Embryonic facial prominence (tissue), 1 donor: Measurements from ENCODE around the gene LDLRAD3.
"Not testable (repeated sequence)": the region's sequence is repeated elsewhere in the genome, so short reads cannot be mapped to it uniquely, and the experiment has no call there.

Source experiments
- DNase-seq: peaks from one replicate; pipeline ENCODE4 v3.0.0-alpha.2; 2016; ENCODE audit errors: extremely low spot score

Gene LDLRAD3

DNA sequence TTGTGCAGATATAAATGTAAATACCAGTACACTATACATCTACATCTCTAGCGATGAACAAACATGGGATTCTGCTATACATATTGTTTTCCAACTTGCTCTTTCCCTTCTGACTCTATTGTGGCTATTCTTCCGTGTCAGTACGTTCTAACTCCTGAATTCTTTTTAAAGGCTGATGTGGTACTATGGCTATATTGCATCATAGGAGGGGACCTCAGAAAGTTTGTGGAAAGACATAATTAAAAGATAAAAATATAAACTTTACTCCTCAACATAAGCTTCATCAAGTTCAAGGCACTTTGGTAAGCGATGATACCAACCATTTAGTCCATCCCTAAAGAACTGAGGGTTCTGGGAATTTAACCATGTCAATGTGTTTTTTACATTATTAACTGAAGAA is 72.8 kb downstream of the LDLRAD3 start:
- no peak for DNase-seq

DNA sequence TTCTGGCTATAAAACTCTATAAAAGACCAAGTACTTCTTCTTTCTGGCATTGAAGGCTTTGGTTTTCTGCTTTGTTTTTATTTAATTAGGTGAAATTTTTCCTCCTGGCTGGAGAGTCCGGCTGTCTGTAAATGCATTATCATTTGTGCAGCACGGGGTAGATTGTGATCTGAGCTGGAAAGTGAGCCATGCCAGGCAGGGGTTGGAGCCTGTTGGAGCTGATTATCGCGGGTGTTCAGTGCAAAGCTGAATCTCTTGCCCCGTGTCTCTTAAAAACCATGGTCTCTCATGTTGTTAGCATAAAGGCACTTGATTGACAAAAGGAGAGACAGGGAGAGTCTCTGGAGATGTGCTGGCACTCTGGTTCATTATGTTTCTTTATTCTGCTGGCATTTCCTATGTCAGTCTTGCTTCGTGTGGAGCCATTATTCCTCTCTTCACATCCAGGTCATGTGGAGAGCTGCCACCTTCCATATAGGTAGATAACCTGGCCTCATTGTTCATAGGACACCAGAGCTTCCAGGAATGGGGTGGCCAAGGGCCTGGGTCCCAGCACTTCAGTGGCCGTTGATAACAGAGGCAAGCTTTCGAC is 75.2 kb downstream of the LDLRAD3 start:
- DNase-seq, result no peak

DNA sequence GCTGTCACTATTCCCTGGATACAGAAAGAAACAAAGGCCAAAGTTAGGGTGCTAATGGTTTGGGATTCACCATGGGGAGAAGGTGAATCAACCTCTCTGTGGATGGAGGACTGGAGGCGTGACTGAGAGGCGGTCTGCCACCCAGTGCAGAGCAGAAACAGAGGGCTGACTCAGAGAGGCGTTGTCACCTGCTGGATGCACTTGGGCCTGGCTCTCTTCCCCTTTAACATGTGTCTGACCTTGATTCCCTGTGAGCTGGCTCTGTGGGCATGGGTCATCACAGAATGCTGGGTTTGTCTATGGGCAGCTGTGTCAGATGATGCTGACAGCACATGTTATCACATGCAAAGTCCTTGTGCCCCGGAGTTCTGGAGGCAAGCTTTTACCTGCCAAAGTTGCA is 75.9 kb downstream of the LDLRAD3 start:
- DNase-seq, result no peak

DNA sequence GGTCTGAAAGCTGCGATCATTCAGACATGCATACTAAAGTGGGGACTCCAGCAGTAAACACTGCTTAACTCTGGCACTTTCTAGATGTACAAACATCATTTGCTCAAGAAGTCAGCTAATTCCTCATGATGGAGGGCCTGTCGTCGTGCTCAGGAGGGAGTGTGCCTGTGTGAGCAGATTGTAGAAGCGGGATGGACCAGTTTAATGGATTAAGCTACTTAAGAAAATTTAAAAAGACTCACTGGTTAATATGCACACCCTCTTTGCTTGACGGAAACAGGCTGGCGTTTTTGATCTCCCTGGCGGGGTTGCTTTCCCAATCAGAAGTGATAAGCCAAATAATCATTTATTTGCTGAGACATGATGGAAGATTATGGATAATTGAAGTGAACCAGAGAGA is 79.0 kb downstream of the LDLRAD3 start:
- no peak for DNase-seq

DNA sequence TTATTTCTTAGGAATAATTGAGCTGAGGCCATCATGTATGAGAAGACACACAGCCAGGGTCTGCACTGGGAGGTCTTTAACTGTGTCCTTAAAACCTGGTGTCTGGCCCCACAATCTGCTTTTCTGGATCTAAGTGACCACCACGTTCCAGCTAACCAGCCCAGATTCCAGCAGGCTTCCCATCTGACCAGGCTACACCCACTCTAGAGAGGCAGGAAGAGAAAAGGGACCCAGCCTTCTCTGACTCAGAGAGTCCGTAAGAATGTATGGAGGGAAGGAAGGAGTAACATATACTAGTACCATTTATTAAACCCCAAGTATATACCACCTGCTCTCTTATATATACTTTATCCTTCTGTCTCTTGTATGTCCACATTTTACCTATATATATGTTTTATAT is 80.1 kb downstream of the LDLRAD3 start:
- no peak for DNase-seq

DNA sequence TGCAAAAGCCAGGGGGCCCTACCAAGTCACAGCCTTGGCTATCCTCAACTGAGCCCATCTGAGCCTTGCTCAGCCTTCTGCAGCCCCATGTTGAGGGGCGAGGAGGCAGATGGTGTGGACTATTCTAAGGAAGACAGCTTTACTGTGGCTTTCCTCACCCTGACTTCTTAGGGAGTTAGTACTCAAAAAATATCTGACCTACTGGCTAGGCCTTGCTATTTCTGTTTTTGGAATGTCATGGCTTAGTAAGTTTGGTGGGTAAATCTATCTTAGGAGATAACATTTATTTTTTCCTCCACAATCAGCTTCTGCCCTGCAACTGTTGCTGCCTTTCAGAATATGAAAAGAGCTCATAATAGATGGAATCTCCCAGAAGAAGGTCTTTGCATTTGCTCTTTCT is 80.9 kb downstream of the LDLRAD3 start:
- no peak for DNase-seq

DNA sequence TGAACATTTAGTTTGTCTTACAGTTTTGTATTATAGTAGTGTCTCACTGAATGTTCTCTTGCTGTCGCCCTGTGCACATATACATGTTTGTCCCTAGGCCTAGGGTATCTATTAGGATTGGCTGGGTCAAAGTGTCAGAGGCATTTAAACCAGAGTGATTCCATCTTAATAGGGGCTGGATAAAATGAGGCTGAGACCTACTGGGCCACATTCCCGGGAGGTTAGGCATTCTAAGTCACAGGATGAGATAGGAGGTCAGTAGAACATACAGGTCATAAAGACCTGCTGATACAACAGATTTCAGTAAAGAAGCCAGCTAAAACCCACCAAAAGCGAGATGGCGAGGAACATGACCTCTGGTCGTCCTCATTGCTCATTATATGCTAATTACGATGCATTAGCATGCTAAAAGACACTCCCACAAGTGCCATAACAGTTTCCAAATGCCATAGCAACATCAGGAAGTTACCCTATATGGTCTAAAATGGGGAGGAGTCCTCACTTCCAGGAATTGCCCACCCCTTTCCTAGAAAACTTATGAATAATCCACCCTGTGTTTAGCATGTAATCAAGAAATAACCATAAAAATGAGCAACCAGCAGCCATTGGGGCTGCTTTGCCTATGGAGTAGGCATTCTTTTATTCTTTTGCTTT is 82.6 kb downstream of the LDLRAD3 start:
- DNase-seq, result no peak

DNA sequence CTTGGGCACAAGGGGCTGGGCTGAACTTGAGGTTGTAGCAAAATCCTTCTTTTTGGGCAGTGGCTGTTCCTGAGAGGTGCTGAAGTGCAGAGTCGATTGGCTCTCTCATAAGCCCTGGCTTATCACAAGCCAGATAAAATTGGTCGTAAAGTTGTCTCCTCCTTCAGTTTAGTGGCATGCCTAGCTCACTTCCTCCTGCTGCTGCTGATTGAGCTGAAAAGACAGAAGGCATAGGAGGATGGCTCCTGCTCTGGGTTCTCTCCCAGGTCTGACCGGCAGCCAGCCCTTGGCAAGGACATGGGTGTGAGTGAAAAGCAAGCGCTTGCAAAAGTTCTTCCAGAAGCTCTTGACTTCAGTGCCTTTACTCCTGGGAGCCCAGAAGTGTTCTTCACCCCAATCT is 83.9 kb downstream of the LDLRAD3 start:
- DNase-seq, result no peak

DNA sequence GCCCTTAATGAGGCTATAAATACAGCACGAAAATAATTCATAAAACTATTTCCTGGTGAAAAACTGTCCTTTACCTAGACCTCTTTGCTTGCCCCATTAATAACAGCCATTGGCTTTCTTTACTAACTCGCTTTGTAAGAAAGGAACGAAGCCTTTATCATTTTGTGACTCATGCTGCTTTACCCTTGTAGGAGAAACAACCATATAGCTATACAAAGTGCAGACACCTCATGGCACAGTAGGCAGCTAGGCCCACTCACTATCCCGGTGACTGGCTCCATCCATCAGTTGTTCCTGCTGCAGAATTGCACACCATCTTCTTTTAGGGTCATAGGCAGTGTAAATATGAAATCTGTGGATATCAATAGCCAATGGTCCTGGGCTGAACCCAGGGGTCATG is 85.8 kb downstream of the LDLRAD3 start:
- no peak for DNase-seq

DNA sequence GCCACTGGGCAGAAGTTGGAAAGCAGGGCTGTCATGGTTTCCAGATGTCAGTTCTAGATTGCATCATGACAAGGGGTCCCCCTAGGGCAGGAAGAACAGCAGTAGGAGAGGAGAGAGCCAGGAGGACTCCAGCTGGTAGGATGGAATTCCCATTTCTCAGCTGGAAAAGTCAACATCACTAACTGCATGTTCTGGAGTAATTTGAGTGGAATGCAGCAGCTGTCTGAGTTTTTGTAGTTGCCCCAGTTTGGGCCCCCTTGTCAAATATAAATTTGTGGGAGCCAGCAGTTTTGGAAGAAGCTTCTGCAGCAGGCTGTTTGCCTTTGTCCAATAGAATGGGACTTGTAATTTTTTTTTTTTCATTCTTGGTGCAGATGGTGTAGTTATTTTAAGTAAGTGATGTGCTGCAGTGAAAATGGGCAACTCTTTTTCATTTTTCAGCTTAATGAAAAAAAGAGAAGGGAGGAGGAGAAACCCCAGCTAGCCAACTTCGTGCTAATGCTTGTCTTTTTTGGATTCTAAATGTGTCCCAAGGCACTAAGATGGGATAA is 86.9 kb downstream of the LDLRAD3 start:
- no peak for DNase-seq

DNA sequence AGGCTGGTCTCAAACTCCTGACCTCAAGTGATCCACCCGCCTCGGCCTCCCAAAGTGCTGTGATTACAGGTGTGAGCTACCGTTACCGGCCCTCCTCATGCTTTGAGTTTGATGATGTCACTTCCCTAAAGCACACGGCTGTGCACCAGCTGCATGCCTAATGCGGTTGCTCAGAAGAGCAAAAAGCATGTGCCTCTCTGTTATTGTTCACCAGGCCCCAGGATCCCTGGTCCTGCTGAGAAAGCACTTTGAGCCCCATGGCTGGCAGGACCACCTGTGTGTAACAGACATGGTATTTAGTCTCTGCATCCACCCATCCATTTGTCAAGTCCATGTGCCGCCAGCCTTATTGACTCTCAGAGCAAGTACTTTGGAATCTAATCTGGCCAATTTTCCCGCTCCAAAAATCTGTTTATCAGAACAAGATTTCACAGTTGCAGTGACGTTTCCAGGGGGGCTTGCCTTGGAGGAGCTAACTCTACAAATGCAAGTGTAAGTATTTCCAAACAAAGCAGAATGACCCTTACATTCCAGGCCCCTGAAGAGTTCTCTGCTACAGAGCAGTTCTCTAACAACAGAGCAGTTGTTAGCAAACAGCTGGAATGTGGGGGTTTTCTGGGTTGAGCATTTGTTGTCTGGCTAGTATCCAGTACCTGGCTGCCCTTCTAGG is 89.4 kb downstream of the LDLRAD3 start:
- no peak for DNase-seq

DNA sequence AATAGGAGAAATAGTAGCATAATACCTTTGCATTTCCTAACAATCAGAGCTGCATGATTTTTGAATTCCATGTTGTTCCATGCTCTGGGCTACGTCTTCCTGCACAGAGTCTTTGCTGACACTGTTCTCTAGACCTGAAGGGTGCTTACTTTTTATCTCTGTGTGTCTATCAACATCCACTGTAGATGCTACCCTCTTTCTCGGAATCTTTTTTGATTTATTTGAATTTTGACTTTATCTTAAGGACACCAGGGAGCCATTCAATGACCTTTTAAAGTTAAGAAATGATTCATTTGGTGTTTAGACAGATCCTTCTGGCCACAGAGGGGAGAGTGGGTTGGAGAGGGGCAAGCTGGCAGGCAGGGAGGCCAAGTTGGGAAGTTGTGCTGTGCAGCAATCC is 90.1 kb downstream of the LDLRAD3 start:
- DNase-seq, result no peak

DNA sequence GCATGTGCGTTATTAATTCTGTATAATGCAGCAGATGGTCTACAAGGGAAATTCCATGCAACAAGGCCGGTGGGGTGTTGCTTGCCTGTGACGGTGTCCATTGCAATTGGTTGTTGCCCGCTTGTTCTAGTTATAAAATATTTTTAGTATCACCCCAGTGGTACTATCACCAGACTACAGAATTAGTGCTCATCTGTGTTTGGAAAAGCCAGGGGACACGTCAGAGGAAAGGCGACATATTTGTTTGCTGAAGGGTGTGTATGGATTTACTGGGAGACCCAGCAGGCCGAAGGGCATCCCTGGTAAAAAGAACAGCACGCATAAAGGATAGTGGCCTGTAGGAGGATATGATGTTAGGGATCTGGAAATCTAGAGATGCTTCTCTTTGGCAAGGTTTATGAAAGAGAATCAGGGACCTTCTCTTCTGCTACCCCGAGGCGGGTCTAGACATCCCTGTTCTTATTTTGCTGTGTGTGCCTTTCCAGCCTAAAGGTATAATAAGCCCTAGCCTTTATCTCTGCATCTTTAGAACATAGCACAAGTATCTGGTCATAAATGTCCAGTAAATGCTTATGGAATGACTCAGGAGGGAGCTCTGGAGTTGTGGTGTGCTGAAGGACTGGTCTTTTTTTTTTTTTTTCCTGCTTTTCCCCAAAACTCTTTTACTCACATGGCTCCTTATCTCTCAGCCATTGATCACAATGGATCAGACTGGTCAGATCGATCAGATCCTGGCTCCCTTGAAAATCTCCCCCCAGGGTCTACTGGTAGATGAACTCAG is 90.9 kb downstream of the LDLRAD3 start:
- DNase-seq, result no peak

DNA sequence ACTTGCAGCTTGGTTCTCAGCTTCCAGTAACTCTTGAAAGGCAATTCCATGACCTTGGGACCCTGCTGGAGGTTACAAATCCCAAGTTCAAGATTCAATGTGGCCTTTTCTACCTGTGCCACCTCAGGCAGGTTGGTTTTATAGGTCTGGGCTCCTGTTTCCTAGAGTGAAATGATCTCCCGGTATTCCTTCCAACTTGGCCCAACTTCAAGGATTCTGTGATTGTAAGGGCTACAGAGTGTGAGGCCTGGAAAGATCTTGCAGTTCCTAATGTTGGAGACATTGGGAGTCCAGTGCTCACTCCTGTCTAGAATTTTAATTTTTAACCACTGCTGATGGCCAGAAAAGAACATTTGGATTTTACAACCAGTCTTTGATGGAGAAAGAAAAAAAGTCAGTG is 91.6 kb downstream of the LDLRAD3 start:
- no peak for DNase-seq

DNA sequence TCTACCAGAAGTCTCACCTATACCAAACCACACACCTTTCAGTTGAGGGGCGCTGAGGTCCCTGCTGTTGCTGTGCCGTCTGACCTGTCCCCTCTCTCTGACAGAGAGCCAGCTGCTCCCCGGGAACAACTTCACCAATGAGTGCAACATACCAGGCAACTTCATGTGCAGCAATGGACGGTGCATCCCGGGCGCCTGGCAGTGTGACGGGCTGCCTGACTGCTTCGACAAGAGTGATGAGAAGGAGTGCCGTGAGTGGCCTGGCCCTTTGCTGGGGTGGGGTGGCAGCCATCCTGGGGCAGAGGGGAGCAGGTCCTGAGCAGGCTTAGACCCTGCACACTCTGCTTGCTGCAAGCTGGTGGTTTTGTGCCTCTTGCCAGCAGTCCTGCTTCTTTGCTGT is 92.1 kb downstream of the LDLRAD3 start:
- no peak for DNase-seq

DNA sequence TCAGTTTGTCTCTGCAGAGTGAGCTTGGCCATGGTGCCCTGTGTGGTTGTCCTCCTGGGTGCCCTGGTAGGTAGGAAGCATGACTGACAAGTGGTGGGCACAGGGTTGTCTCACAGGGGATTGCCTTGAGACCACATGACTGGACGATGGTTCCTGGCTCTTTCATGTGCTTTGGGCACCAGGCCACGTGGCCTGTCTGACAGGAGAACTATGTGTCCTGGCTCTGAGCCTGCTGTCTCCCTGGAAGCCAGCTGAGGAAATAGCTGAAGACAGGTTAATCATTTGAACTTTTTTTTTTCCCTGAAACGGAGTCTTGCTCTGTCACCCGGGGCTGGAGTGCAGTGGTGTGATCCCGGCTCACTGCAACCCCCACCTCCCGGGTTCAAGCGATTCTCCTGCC is 93.2 kb downstream of the LDLRAD3 start:
- DNase-seq, result no peak

DNA sequence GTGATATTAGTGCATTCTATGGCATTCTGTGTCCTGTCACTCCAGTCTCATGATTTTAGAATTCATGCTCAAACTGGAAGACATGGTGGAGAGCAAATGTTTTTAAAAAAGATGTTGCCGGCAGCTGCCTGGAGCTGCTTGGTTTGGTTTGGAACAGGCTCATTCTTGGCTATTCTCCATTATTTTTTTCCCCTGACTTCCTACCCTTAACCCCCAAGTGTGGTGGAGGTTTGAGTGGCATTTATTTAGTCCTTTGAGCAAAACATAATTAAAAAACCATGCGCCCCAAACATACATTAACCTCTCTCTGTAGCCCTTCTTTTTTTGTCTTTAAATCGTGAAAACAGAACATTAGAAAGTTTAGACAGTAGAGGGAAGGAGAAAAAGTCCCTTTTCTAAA is 94.7 kb downstream of the LDLRAD3 start:
- no peak for DNase-seq

DNA sequence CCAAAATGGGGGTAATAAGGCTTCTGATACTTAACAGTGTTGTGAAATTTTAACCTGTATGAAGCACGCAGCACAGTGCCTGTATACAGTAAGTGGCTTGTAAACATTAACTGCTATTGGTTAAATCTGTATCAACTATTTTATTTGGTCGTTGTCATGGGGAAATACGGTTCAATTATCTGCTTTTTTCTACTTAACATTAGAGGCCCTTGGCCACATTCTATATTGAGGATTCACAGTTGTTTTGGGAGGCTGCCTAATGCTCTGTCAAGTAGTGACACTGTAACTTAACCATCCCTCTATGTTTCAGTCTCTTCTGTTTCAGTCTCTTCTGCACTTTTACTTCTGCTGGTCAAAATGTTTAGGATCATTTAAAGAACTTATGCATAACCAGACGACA is 95.6 kb downstream of the LDLRAD3 start:
- no peak for DNase-seq

DNA sequence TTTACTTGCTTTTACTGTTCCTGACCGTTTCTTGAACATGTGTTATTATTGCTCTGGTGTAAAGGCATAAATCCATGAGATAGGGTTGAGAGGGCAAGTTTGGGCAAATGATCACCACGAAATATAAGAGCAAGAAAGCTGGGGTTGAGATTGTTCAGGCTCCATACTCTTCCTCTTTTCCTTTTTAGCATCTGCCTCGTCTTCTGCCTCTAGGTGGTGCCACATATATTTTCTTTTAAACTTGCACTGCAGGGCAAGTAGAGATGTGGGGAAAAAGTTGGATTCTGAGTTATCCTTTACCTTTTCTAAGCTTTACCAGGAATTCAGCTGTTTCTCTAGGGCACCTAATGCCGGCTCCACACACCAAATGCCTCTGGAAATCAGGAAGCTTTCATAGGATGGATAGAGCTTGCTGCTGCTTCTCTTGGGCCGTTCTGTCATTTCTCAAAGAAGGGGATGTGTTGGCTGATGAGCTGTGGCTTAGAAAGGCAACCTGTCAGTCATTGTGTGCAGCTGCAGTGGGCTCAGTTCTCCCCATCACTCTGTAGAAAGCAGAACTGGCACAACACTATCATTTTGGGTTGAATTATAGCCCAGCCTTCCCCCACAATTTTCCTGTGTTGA is 98.2 kb downstream of the LDLRAD3 start:
- DNase-seq, result no peak

DNA sequence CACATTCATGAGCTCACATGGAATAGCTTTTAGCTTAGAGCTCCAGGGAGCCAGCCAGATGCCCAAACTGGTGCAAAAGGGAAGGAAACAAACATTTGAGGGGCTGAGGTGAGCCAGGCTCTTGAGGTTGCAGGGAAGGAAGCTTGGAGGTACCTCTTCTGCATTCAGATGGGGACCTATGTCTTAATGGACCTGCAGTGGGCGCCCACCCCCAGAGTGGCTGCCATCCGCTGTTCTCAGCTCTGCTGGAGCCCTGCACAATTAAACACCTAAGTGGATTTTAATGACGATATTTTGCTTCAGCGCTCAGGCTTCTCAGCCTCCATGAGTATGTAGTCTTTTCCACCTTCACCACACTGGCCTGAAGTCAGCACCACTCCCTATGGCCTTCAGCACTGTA is 100.8 kb downstream of the LDLRAD3 start:
- no peak for DNase-seq

DNA sequence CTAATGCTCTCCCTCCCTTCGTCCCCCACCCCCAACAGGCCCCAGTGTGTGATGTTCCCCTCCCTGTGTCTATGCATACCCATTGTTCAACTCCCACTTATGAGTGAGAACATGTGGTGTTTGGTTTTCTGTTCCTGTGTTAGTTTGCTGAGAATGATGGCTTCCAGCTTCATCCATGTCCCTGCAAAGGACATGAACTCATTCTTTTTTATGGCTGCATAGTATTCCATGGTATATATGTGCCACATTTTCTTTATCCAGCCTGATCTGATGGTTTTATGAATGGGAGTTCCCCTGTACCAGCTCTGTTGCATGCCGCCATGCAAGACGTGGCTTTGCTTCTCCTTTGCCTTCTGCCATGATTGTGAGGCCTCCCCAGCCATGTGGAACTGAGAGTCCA is 102.1 kb downstream of the LDLRAD3 start:
- not testable (repeated sequence) for DNase-seq

DNA sequence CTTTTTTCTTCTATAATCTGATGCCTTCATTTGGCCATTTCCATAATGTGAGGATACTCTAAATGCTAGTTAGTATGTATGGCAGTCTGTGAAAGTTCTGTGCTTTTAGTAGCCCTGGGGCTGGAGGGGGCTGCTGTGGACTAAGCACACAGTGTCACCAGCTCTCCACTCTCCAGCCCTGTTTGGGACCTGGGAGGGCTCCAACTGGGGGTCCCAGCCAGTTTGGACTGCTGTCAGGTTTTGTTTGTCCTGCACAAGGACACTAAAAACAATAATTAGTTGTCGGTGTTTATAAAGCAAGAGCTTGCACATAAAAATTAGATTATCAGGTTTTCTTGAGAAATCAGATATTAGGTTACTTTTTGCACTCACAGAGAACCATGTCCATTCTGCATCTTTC is 103.1 kb downstream of the LDLRAD3 start:
- no peak for DNase-seq
